ENCODE measurements around the gene RAB33A. TPM values are rescaled to one million over a fixed set of nuclear protein-coding genes. Genes with fewer than 3 reads are reported as not detected.

RAB33A gene
- polyA plus RNA-seq, 3 donors, result 0.13 to 2.1 (median 1.6) TPM

DNA sequence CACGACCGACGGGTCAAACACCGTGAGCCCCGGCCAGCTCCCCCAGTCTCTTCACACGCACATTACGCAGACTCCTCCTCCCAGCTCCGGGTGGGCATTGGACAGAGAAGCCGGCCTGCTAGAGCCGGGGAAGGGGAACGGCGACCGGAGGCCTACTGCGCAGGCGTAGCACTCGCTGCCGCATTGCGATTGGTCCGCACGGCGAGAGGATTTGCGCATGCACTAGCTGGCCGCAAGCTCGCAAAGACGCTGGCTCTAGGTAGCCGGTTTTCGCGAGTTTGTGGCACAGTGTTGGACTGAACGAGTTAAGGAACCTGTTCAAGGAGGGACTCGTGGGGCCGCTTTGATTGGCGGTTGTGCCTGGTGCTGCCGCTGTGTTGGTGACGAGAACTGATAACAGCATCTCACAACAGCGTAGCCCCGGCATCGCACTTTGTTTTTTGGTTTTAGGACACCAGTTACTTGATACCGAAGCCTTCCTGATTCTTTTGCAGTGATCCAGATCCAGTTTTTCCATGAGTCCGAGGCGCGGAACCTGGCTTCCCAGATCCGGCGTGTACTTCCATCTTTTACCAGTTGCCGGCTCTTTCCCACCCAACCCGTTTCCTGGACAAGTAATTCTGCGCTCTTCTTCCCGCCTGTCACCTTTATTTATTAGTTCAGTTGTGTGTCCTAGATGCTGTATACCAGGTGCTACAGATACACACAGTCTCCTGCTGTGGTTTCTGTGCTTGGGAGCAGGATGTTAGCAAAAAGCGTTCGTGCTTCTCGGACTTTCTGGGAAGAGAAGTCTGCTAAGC is 5.9 kb upstream of the RAB33A start, which contains the start of gene AIFM1:
Gene AIFM1 (minus strand): TSS at position 139 of the 800 bp plus-strand sequence. CDS start 185 bp downstream, outside the sequence.
- Mint-ChIP-seq H3K9me3 (peaks cover 0 to 3% (median 0%) of the 10 kb centered on the region in 7 donors), H3K27me3 (ENCODE audit: low read depth in 3 of 3) (peaks cover 0 to 9% (median 0%) of the 10 kb centered on the region in 3 donors), H3K4me3 (peak within 1 kb of the TSS; percentile 91 to 93), H3K36me3 (peaks cover 0 to 9% of the 10 kb centered on the region in 2 donors), H3K27ac (peak within 1 kb of the TSS; percentile 90 to 96 (median 95)), H3K4me1 (peaks cover 18% of the 10 kb centered on the region)
- Histone ChIP-seq H3K27me3 (ENCODE audit: control insufficient read depth in 2 of 2, insufficient read depth in 2 of 2, low read length in 2 of 2) (no peaks in the 10 kb centered on the region), H2AFZ (ENCODE audit: insufficient read depth, low read depth, low read length, poor library complexity, severe bottlenecking) (peak within 1 kb of the TSS; percentile 46), H3K4me1 (ENCODE audit: control insufficient read depth in 1 of 2, insufficient read depth in 2 of 2, low read length in 2 of 2) (peaks cover 18 to 23% of the 10 kb centered on the region in 2 donors), H3K9ac (ENCODE audit: insufficient read depth, low read length, poor library complexity, severe bottlenecking) (peak within 1 kb of the TSS; percentile 83), H3K4me2 (replicated peaks; ENCODE audit: extremely low read depth, low read length, poor library complexity, severe bottlenecking) (peak within 1 kb of the TSS; percentile 80), H3K79me2 (ENCODE audit: insufficient read depth, low read length) (peaks cover 34% of the 10 kb centered on the region), H3K9me3 (replicated peaks in 1 of 2; ENCODE audit: control insufficient read depth in 1 of 2, insufficient read depth in 1 of 2, low read length in 2 of 2) (no peaks in the 10 kb centered on the region), H3K4me3 (replicated peaks in 1 of 3; ENCODE audit: low read depth in 2 of 3, low read length in 3 of 3) (peak within 1 kb of the TSS; percentile 72 to 79 (median 74)), H3K36me3 (replicated peaks in 1 of 2; ENCODE audit: control insufficient read depth in 1 of 2, insufficient read depth in 2 of 2, low read length in 2 of 2) (no peaks in the 10 kb centered on the region), H3K27ac (ENCODE audit: low read depth in 1 of 2, low read length in 2 of 2) (peak within 1 kb of the TSS; percentile 92 to 94), H4K20me1 (ENCODE audit: insufficient read depth, low read length) (no peaks in the 10 kb centered on the region)
- TF ChIP-seq, protein P1, sequence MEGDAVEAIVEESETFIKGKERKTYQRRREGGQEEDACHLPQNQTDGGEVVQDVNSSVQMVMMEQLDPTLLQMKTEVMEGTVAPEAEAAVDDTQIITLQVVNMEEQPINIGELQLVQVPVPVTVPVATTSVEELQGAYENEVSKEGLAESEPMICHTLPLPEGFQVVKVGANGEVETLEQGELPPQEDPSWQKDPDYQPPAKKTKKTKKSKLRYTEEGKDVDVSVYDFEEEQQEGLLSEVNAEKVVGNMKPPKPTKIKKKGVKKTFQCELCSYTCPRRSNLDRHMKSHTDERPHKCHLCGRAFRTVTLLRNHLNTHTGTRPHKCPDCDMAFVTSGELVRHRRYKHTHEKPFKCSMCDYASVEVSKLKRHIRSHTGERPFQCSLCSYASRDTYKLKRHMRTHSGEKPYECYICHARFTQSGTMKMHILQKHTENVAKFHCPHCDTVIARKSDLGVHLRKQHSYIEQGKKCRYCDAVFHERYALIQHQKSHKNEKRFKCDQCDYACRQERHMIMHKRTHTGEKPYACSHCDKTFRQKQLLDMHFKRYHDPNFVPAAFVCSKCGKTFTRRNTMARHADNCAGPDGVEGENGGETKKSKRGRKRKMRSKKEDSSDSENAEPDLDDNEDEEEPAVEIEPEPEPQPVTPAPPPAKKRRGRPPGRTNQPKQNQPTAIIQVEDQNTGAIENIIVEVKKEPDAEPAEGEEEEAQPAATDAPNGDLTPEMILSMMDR (IDR thresholded peaks at IDR 0.05), result no peak
- peak; percentile 92 to 95 (median 93) for DNase-seq
- WGBS (ENCODE audit: insufficient coverage), result 0% methylated on average over 10 of the region's 50 CpGs
- intact Hi-C loops (cut with micrococcal nuclease), result loop anchor here in 1 of 2 donors (5.0 kb wide), 1 partner anchor 84 kb away; no protein-coding TSS in a partner anchor

DNA sequence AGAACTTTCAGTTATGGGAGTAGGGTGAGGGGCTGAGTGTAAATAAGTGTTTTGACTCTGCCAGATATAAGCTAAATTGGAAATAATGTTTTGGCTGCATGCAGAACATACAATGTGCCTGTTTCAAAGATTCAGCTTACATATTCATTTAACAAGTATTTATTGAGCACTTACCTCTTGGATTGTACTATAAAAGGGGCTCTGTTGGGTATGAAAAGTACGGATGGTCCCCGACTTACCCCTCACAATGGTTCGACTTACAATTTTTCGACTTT is 5.3 kb upstream of the RAB33A start:
- H2AFZ ChIP-seq (ENCODE audit: insufficient read depth, low read depth, low read length, poor library complexity, severe bottlenecking), result peak overlapping the region; percentile 31
- intact Hi-C loops (cut with micrococcal nuclease), result loop anchor here in 1 of 2 donors (5.0 kb wide), 1 partner anchor 84 kb away; no protein-coding TSS in a partner anchor
- peaks cover 31% of the 10 kb centered on the region for H3K79me2 ChIP-seq (ENCODE audit: insufficient read depth, low read length)
- H3K36me3 ChIP-seq (replicated peaks in 1 of 2; ENCODE audit: control insufficient read depth in 1 of 2, insufficient read depth in 2 of 2, low read length in 2 of 2), result no peaks in the 10 kb centered on the region
- H3K4me1 ChIP-seq (ENCODE audit: control insufficient read depth in 1 of 2, insufficient read depth in 2 of 2, low read length in 2 of 2), result peaks cover 18 to 29% of the 10 kb centered on the region in 2 donors
- H4K20me1 ChIP-seq (ENCODE audit: insufficient read depth, low read length), result no peaks in the 10 kb centered on the region
- TF ChIP-seq, protein P1 (IDR thresholded peaks at IDR 0.05), result no peak
- H3K4me2 ChIP-seq (replicated peaks; ENCODE audit: extremely low read depth, low read length, poor library complexity, severe bottlenecking), result peak overlapping the region; percentile 80
- H3K9ac ChIP-seq (ENCODE audit: insufficient read depth, low read length, poor library complexity, severe bottlenecking), result peak overlapping the region; percentile 83
- peak overlapping the region; percentile 92 to 94 for H3K27ac ChIP-seq (ENCODE audit: low read depth in 1 of 2, low read length in 2 of 2)
- no peaks in the 10 kb centered on the region for H3K9me3 ChIP-seq (replicated peaks in 1 of 2; ENCODE audit: control insufficient read depth in 1 of 2, insufficient read depth in 1 of 2, low read length in 2 of 2)
- Mint-ChIP-seq H3K4me3 (peak overlapping the region; percentile 91 to 93), H3K27me3 (ENCODE audit: low read depth in 3 of 3) (peaks cover 0 to 10% (median 0%) of the 10 kb centered on the region in 3 donors), H3K36me3 (peaks cover 0 to 9% of the 10 kb centered on the region in 2 donors), H3K4me1 (peaks cover 18% of the 10 kb centered on the region), H3K9me3 (peaks cover 0 to 3% (median 0%) of the 10 kb centered on the region in 7 donors), H3K27ac (peak overlapping the region in 6 of 7 donors; percentile 90 to 96 (median 95))
- H3K4me3 ChIP-seq (replicated peaks in 1 of 3; ENCODE audit: low read depth in 2 of 3, low read length in 3 of 3), result peak overlapping the region; percentile 72 to 79 (median 74)
- no peaks in the 10 kb centered on the region for H3K27me3 ChIP-seq (ENCODE audit: control insufficient read depth in 2 of 2, insufficient read depth in 2 of 2, low read length in 2 of 2)
- no CpG with 5 or more reads among the region's 4 CpGs for WGBS (ENCODE audit: insufficient coverage)
- no peak for DNase-seq
